Activated CD4-positive, alpha-beta memory T cell treated with anti-CD3 and anti-CD28 coated beads for 36 hours (primary cell): ENCODE results near the gene MUC13. TPM values are rescaled to one million over a fixed set of nuclear protein-coding genes. Genes with fewer than 3 reads are reported as not detected.

Source experiments
- CTCF ChIA-PET: fragments of 350-600 bp; sonication (Branson Sonifier 250); formaldehyde crosslinking; loops from one replicate; lab custom pipeline; 2021; ENCODE audit warnings: antibody characterized with exemption, inconsistent platforms; lab: Charles Lee
- POLR2A ChIA-PET: fragments of 350-600 bp; sonication (Branson Sonifier 250); formaldehyde crosslinking; loops from one replicate; lab custom pipeline; 2021; ENCODE audit warnings: antibody characterized with exemption; lab: Charles Lee
- DNase-seq: peaks from one replicate; pipeline ENCODE4 v3.0.0-alpha.2; 2020
- H3K27ac Mint-ChIP-seq: one replicate; pipeline ENCODE4 v1.8.0; 2021; ENCODE audit warnings: mixed read lengths
- H3K27me3 Mint-ChIP-seq: one replicate; pipeline ENCODE4 v1.8.0; 2021; ENCODE audit warnings: mixed read lengths
- H3K36me3 Mint-ChIP-seq: one replicate; pipeline ENCODE4 v1.8.0; 2021; ENCODE audit warnings: mixed read lengths
- H3K4me1 Mint-ChIP-seq: one replicate; pipeline ENCODE4 v1.8.0; 2021; ENCODE audit warnings: low read depth, mixed read lengths
- H3K4me3 Mint-ChIP-seq: one replicate; pipeline ENCODE4 v1.8.0; 2021; ENCODE audit warnings: mild to moderate bottlenecking, mixed read lengths
- H3K9me3 Mint-ChIP-seq: one replicate; pipeline ENCODE4 v1.8.0; 2021; ENCODE audit warnings: mixed read lengths
- intact Hi-C: fragments of 100-400 bp; cut with micrococcal nuclease; formaldehyde crosslinking; loops from one replicate; pipeline ENCODE4 v1.15.1; 2023
- total RNA-seq, 2 experiments: library from RNA; stranded (reverse); gene quantifications; one replicate each; pipeline ENCODE4 v1.2.3, GENCODE V29; 2021

The MUC13 gene
- total RNA-seq: not detected

GRCh38 chr3:124934577-124934976 is at the start of gene MUC13:
Gene MUC13, minus strand, starts transcription at chr3:124934751. Its CDS starts 39 bp downstream, at chr3:124934712.
- POLR2A ChIA-PET: no interaction called here
- Mint-ChIP-seq H3K36me3 (no peaks in the 10 kb centered on the region), H3K27ac (no peak within 1 kb of the TSS), H3K4me1 (no peaks in the 10 kb centered on the region), H3K27me3 (peaks cover 8% of the 10 kb centered on the region), H3K4me3 (no peak within 1 kb of the TSS), H3K9me3 (no peaks in the 10 kb centered on the region)
- DNase-seq: no peak
- CTCF ChIA-PET: interaction anchor here (1.1 to 1.2 kb wide), 2 partner anchors 33 to 174 kb away, joined by 3 to 4 read pairs; no protein-coding TSS in a partner anchor
- intact Hi-C loops: no loop called here

GRCh38 chr3:124982855-124983254 is 48.3 kb upstream of the MUC13 start:
- H3K9me3 Mint-ChIP-seq: no peaks in the 10 kb centered on the region
- H3K27me3 Mint-ChIP-seq: no peaks in the 10 kb centered on the region
- no peak overlapping the region for H3K4me3 Mint-ChIP-seq
- ChIA-PET CTCF (interaction anchor here (0.5 to 1.2 kb wide), 4 partner anchors 12 to 220 kb away, joined by 3 to 5 read pairs (median 4); no protein-coding TSS in a partner anchor), POLR2A (no interaction called here)
- intact Hi-C loops: no loop called here
- H3K4me1 Mint-ChIP-seq: no peaks in the 10 kb centered on the region
- H3K27ac Mint-ChIP-seq: no peak overlapping the region
- DNase-seq: no peak
- peaks cover 4% of the 10 kb centered on the region for H3K36me3 Mint-ChIP-seq

GRCh38 chr3:124981472-124981871 is 46.9 kb upstream of the MUC13 start:
- ChIA-PET CTCF (no interaction called here), POLR2A (no interaction called here)
- H3K9me3 Mint-ChIP-seq: no peaks in the 10 kb centered on the region
- DNase-seq: no peak
- H3K27ac Mint-ChIP-seq: no peak overlapping the region
- peaks cover 11% of the 10 kb centered on the region for H3K36me3 Mint-ChIP-seq
- no peak overlapping the region for H3K4me3 Mint-ChIP-seq
- no peaks in the 10 kb centered on the region for H3K4me1 Mint-ChIP-seq
- intact Hi-C loops: no loop called here
- H3K27me3 Mint-ChIP-seq: no peaks in the 10 kb centered on the region

- ChIA-PET POLR2A (no interaction called here), CTCF (no interaction called here)
- Mint-ChIP-seq H3K27me3 (no peaks in the 10 kb centered on the region), H3K36me3 (peaks cover 11% of the 10 kb centered on the region), H3K4me1 (no peaks in the 10 kb centered on the region), H3K9me3 (no peaks in the 10 kb centered on the region), H3K4me3 (no peak overlapping the region), H3K27ac (no peak overlapping the region)
- intact Hi-C loops: no loop called here
- no peak for DNase-seq
These were observed 44.1 kb upstream of the MUC13 start for GRCh38 chr3:124978627-124979026.

GRCh38 chr3:124976383-124976782 is 41.8 kb upstream of the MUC13 start:
- Mint-ChIP-seq H3K4me1 (no peaks in the 10 kb centered on the region), H3K27ac (no peak overlapping the region), H3K36me3 (peaks cover 16% of the 10 kb centered on the region), H3K4me3 (no peak overlapping the region), H3K27me3 (no peaks in the 10 kb centered on the region), H3K9me3 (no peaks in the 10 kb centered on the region)
- no peak for DNase-seq
- ChIA-PET POLR2A (no interaction called here), CTCF (no interaction called here)
- intact Hi-C loops: no loop called here

GRCh38 chr3:124974691-124975090 is 40.1 kb upstream of the MUC13 start:
- POLR2A ChIA-PET: no interaction called here
- no peaks in the 10 kb centered on the region for H3K4me1 Mint-ChIP-seq
- no peak overlapping the region for H3K27ac Mint-ChIP-seq
- no peaks in the 10 kb centered on the region for H3K9me3 Mint-ChIP-seq
- peaks cover 24% of the 10 kb centered on the region for H3K36me3 Mint-ChIP-seq
- no peaks in the 10 kb centered on the region for H3K27me3 Mint-ChIP-seq
- CTCF ChIA-PET: no interaction called here
- intact Hi-C loops: no loop called here
- no peak for DNase-seq
- H3K4me3 Mint-ChIP-seq: no peak overlapping the region

GRCh38 chr3:124973290-124973689 is 38.7 kb upstream of the MUC13 start:
- no peak for DNase-seq
- H3K36me3 Mint-ChIP-seq: peaks cover 23% of the 10 kb centered on the region
- peaks cover 2% of the 10 kb centered on the region for H3K4me1 Mint-ChIP-seq
- no peak overlapping the region for H3K27ac Mint-ChIP-seq
- ChIA-PET CTCF (no interaction called here), POLR2A (no interaction called here)
- no peak overlapping the region for H3K4me3 Mint-ChIP-seq
- no peaks in the 10 kb centered on the region for H3K9me3 Mint-ChIP-seq
- intact Hi-C loops: no loop called here
- H3K27me3 Mint-ChIP-seq: no peaks in the 10 kb centered on the region

GRCh38 chr3:124972457-124972856 is 37.9 kb upstream of the MUC13 start:
- ChIA-PET POLR2A (no interaction called here), CTCF (interaction anchor here (0.8 kb wide), 1 partner anchor 178 kb away, joined by 3 read pairs; no protein-coding TSS in a partner anchor)
- intact Hi-C loops: no loop called here
- Mint-ChIP-seq H3K36me3 (peaks cover 22% of the 10 kb centered on the region), H3K4me3 (no peak overlapping the region), H3K27ac (no peak overlapping the region), H3K4me1 (peaks cover 2% of the 10 kb centered on the region), H3K9me3 (no peaks in the 10 kb centered on the region), H3K27me3 (no peaks in the 10 kb centered on the region)
- DNase-seq: no peak

- intact Hi-C loops: no loop called here
- Mint-ChIP-seq H3K36me3 (peaks cover 15% of the 10 kb centered on the region), H3K4me1 (peaks cover 2% of the 10 kb centered on the region), H3K9me3 (no peaks in the 10 kb centered on the region), H3K27ac (no peak overlapping the region), H3K4me3 (no peak overlapping the region), H3K27me3 (no peaks in the 10 kb centered on the region)
- no peak for DNase-seq
- CTCF ChIA-PET: no interaction called here
- POLR2A ChIA-PET: no interaction called here
These were observed 35.6 kb upstream of the MUC13 start for GRCh38 chr3:124969963-124970722.

GRCh38 chr3:124969190-124969589 is 34.6 kb upstream of the MUC13 start:
- peaks cover 15% of the 10 kb centered on the region for H3K36me3 Mint-ChIP-seq
- H3K27me3 Mint-ChIP-seq: no peaks in the 10 kb centered on the region
- peak; percentile 16 for DNase-seq
- CTCF ChIA-PET: no interaction called here
- no peaks in the 10 kb centered on the region for H3K9me3 Mint-ChIP-seq
- no peak overlapping the region for H3K4me3 Mint-ChIP-seq
- peaks cover 6% of the 10 kb centered on the region for H3K4me1 Mint-ChIP-seq
- POLR2A ChIA-PET: no interaction called here
- intact Hi-C loops: no loop called here
- no peak overlapping the region for H3K27ac Mint-ChIP-seq

- Mint-ChIP-seq H3K4me1 (peaks cover 6% of the 10 kb centered on the region), H3K27me3 (no peaks in the 10 kb centered on the region), H3K4me3 (no peak overlapping the region), H3K27ac (no peak overlapping the region), H3K9me3 (no peaks in the 10 kb centered on the region), H3K36me3 (peaks cover 12% of the 10 kb centered on the region)
- intact Hi-C loops: no loop called here
- ChIA-PET POLR2A (no interaction called here), CTCF (interaction anchor here (2.8 kb wide), 1 partner anchor 67 kb away, joined by 7 read pairs; no protein-coding TSS in a partner anchor)
- DNase-seq: no peak
These were observed 33.4 kb upstream of the MUC13 start for GRCh38 chr3:124967964-124968363.

GRCh38 chr3:124966521-124967445 is 32.2 kb upstream of the MUC13 start:
- no peaks in the 10 kb centered on the region for H3K27me3 Mint-ChIP-seq
- DNase-seq: no peak
- no peak overlapping the region for H3K27ac Mint-ChIP-seq
- intact Hi-C loops: no loop called here
- CTCF ChIA-PET: interaction anchor here (2.8 kb wide), 1 partner anchor 66 kb away, joined by 7 read pairs; no protein-coding TSS in a partner anchor
- no peaks in the 10 kb centered on the region for H3K9me3 Mint-ChIP-seq
- no peak overlapping the region for H3K4me3 Mint-ChIP-seq
- H3K4me1 Mint-ChIP-seq: peaks cover 6% of the 10 kb centered on the region
- peaks cover 11% of the 10 kb centered on the region for H3K36me3 Mint-ChIP-seq
- POLR2A ChIA-PET: no interaction called here
